IMR-90 (cell line): ENCODE results near the gene LRIT2.

Source experiments
- BHLHE40 ChIP-seq: fragments of 150-350 bp; IDR thresholded peaks from 2 replicates; pipeline ENCODE4 v1.6.1; 2016; ENCODE audit warnings: mild to moderate bottlenecking, low read depth, low read length
- CEBPB ChIP-seq: IDR thresholded peaks from 2 replicates; pipeline ENCODE4 v1.6.1; 2012; ENCODE audit warnings: low read depth, low read length, improper control_type of control experiment
- CHD1 ChIP-seq: IDR thresholded peaks from 2 replicates; pipeline ENCODE4 v1.6.1; 2012; ENCODE audit warnings: low read depth, low read length, improper control_type of control experiment
- FOS ChIP-seq: fragments of 150-350 bp; IDR thresholded peaks from 2 replicates; pipeline ENCODE4 v1.6.1; 2016; ENCODE audit warnings: low read depth, low read length
- MAFK ChIP-seq: IDR thresholded peaks from 2 replicates; pipeline ENCODE4 v1.6.1; 2012; ENCODE audit warnings: low read depth, low read length, improper control_type of control experiment
- MAZ ChIP-seq: IDR thresholded peaks from 2 replicates; pipeline ENCODE4 v1.6.1; 2012; ENCODE audit warnings: low read depth, mild to moderate bottlenecking, low read length, improper control_type of control experiment, moderate library complexity, borderline replicate concordance
- MXI1 ChIP-seq: IDR thresholded peaks from 2 replicates; pipeline ENCODE4 v1.6.1; 2012; ENCODE audit warnings: low read depth, mild to moderate bottlenecking, low read length, moderate library complexity, borderline replicate concordance
- POLR2A ChIP-seq: IDR thresholded peaks from 2 replicates; pipeline ENCODE4 v1.6.1; 2012; ENCODE audit warnings: mild to moderate bottlenecking, low read depth, low read length
- RAD21 ChIP-seq: IDR thresholded peaks from 2 replicates; pipeline ENCODE4 v1.6.1; 2012; ENCODE audit warnings: low read length, improper control_type of control experiment
- RCOR1 ChIP-seq: IDR thresholded peaks from 2 replicates; pipeline ENCODE4 v1.6.1; 2012; ENCODE audit warnings: mild to moderate bottlenecking, low read length, improper control_type of control experiment; ENCODE audit not compliant: insufficient replicate concordance
- RFX5 ChIP-seq: IDR thresholded peaks from 2 replicates; pipeline ENCODE4 v1.8.0; 2012; ENCODE audit warnings: low read depth, mild to moderate bottlenecking, low read length, moderate library complexity
- SMC3 ChIP-seq: fragments of 150-350 bp; IDR thresholded peaks from 2 replicates; pipeline ENCODE4 v1.6.1; 2016; ENCODE audit warnings: low read depth, mild to moderate bottlenecking, antibody characterized with exemption, low read length, moderate library complexity
- TF ChIP-seq, protein P1 (sequence below): conservative IDR thresholded peaks from 2 replicates; pipeline ENCODE4 v1.5.1; 2012; ENCODE audit warnings: mild to moderate bottlenecking, low read depth, low read length, improper control_type of control experiment
- TF ChIP-seq, protein P2 (sequence below): fragments of 150-350 bp; IDR thresholded peaks from 2 replicates; pipeline ENCODE4 v1.6.1; 2017; ENCODE audit warnings: mild to moderate bottlenecking, antibody characterized with exemption, low read length, low read depth

DNA sequence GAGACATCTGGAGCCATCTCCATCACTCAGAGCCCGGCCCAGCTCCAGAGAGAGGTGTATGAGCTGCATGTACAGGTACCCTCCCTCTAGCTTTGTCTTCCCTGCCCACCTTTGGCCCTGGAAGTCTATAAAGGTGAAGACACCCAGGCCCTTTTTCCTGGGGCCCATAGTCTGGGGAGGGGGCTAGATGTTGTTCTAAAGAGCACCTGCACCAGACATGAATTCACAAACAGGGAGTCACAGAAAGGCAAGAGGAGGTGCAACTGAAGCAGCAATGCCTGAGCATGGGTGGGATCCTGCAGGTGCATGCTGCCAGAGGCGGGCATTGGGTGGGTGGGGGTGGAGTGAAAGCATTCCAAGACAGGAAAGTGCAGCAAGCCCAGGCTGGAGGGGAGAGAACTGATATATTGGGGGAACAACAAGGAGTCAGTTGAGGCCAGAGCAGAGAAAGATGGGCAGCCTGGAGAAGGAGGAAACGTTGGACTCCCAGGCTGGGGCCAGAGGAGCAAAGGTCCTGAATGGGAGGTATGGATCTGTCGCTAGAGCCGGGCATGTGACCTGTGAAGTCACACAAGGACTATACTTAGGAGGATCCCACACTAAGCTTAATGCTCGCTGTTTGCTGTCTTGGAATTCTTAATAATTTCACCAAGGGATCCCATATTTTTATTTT, 19.4 kb downstream of the LRIT2 start:
- TF ChIP-seq, protein P1, sequence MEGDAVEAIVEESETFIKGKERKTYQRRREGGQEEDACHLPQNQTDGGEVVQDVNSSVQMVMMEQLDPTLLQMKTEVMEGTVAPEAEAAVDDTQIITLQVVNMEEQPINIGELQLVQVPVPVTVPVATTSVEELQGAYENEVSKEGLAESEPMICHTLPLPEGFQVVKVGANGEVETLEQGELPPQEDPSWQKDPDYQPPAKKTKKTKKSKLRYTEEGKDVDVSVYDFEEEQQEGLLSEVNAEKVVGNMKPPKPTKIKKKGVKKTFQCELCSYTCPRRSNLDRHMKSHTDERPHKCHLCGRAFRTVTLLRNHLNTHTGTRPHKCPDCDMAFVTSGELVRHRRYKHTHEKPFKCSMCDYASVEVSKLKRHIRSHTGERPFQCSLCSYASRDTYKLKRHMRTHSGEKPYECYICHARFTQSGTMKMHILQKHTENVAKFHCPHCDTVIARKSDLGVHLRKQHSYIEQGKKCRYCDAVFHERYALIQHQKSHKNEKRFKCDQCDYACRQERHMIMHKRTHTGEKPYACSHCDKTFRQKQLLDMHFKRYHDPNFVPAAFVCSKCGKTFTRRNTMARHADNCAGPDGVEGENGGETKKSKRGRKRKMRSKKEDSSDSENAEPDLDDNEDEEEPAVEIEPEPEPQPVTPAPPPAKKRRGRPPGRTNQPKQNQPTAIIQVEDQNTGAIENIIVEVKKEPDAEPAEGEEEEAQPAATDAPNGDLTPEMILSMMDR, result no peak
- TF ChIP-seq POLR2A (no peak), RAD21 (no peak), RFX5 (no peak), SMC3 (no peak), FOS (no peak), MAZ (no peak), BHLHE40 (no peak), MXI1 (no peak), MAFK (no peak), CEBPB (no peak), RCOR1 (no peak), CHD1 (no peak)
- TF ChIP-seq, protein P2, sequence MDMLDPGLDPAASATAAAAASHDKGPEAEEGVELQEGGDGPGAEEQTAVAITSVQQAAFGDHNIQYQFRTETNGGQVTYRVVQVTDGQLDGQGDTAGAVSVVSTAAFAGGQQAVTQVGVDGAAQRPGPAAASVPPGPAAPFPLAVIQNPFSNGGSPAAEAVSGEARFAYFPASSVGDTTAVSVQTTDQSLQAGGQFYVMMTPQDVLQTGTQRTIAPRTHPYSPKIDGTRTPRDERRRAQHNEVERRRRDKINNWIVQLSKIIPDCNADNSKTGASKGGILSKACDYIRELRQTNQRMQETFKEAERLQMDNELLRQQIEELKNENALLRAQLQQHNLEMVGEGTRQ, result no peak
